Loucy (cell line): ENCODE results near the gene RSRC1.

Source experiments
- H2AFZ ChIP-seq: fragments of 200-600 bp; sonication (generic); 2 replicates; pipeline ENCODE4 v1.6.0; 2016; ENCODE audit warnings: antibody characterized with exemption, mild to moderate bottlenecking, low read length, moderate library complexity
- H3F3A ChIP-seq: fragments of 200-600 bp; 2 replicates; pipeline ENCODE4 v1.6.0; 2016; ENCODE audit warnings: antibody characterized with exemption, low read depth, mild to moderate bottlenecking
- H3K27me3 ChIP-seq: fragments of 200-600 bp; sonication (generic); 2 replicates; pipeline ENCODE4 v1.6.1; 2014; ENCODE audit warnings: low read length, mild to moderate bottlenecking; ENCODE audit not compliant: insufficient read depth, poor library complexity, severe bottlenecking
- H3K36me3 ChIP-seq: fragments of 200-600 bp; sonication (generic); 2 replicates; pipeline ENCODE4 v1.6.1; 2016; ENCODE audit warnings: low read length; ENCODE audit not compliant: insufficient read depth
- H3K4me1 ChIP-seq: fragments of 200-600 bp; sonication (generic); 2 replicates; pipeline ENCODE4 v1.5.1; 2014; ENCODE audit warnings: low read length, mild to moderate bottlenecking; ENCODE audit not compliant: insufficient read depth, poor library complexity, severe bottlenecking
- H3K4me2 ChIP-seq: fragments of 200-600 bp; sonication (generic); 2 replicates; pipeline ENCODE4 v1.6.0; 2014; ENCODE audit warnings: antibody characterized with exemption, low read length, low read depth, mild to moderate bottlenecking; ENCODE audit not compliant: poor library complexity, severe bottlenecking
- H3K4me3 ChIP-seq: fragments of 200-600 bp; sonication (generic); 2 replicates; pipeline ENCODE4 v1.5.1; 2014; ENCODE audit warnings: low read length, mild to moderate bottlenecking, mixed read lengths; ENCODE audit not compliant: poor library complexity, severe bottlenecking
- H3K79me2 ChIP-seq: fragments of 200-600 bp; sonication (generic); 2 replicates; pipeline ENCODE4 v1.6.1; 2014; ENCODE audit warnings: low read length; ENCODE audit not compliant: insufficient read depth
- H3K9ac ChIP-seq: fragments of 200-600 bp; sonication (generic); 2 replicates; pipeline ENCODE4 v1.6.0; 2014; ENCODE audit warnings: mild to moderate bottlenecking, low read depth, low read length, moderate library complexity; ENCODE audit not compliant: poor library complexity, severe bottlenecking
- H3K9me2 ChIP-seq: fragments of 200-600 bp; sonication (generic); replicated peaks from 2 replicates; pipeline ENCODE4 v1.6.1; 2016; ENCODE audit warnings: low read depth, low read length, mixed read lengths
- H3K9me3 ChIP-seq: fragments of 200-600 bp; sonication (generic); 2 replicates; pipeline ENCODE4 v1.6.1; 2014; ENCODE audit warnings: mild to moderate bottlenecking, antibody characterized with exemption, low read length, low read depth; ENCODE audit not compliant: insufficient read depth
- H4K20me1 ChIP-seq: fragments of 200-600 bp; sonication (generic); 2 replicates; pipeline ENCODE4 v1.6.0; 2014; ENCODE audit warnings: antibody characterized with exemption, low read length, mild to moderate bottlenecking; ENCODE audit not compliant: insufficient read depth, poor library complexity, severe bottlenecking
- EZH2phosphoT487 ChIP-seq: fragments of 200-600 bp; IDR thresholded peaks from 2 replicates; pipeline ENCODE4 v1.6.1; 2018; ENCODE audit warnings: antibody characterized with exemption, mild to moderate bottlenecking, moderate library complexity, borderline replicate concordance
- TF ChIP-seq, protein P1 (sequence below): fragments of 200-600 bp; sonication (generic); conservative IDR thresholded peaks from 2 replicates; pipeline ENCODE4 v1.5.1; 2014; ENCODE audit warnings: mild to moderate bottlenecking, antibody characterized with exemption, low read length

Gene RSRC1

DNA sequence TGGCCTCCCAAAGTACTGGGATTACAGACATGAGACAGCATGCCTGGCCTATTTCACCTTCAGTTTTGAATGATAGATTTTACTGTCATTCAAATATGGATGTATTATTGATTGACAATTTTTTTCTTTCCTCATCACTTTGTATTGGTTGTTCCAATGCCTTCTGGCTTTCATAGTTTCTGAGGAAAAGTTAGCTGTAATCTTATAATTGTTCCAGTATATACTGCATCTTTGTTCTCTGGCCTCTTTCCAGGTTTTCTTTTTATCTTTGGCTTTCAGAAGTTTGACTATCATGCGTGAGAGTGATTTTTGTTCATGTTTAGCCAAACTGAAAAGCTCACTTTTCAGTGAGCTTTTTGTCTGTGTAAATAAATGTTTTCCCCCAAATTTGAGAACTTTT lies 157.1 kb downstream of the RSRC1 start:
- Histone ChIP-seq H3K4me1 (no peaks in the 10 kb centered on the region), H3K9me3 (peaks cover 17% of the 10 kb centered on the region; the same call in 1 of the 2 replicates), H3K4me3 (no peak overlapping the region), H3K9me2 (no peaks in the 10 kb centered on the region), H3K36me3 (peaks cover 7% of the 10 kb centered on the region; the same call in 1 of the 2 replicates), H2AFZ (no peak overlapping the region), H4K20me1 (no peaks in the 10 kb centered on the region), H3K4me2 (no peak overlapping the region), H3K79me2 (peaks cover 10% of the 10 kb centered on the region; the same call in 1 of the 2 replicates), H3K27me3 (no peaks in the 10 kb centered on the region), H3K9ac (no peak overlapping the region), H3F3A (no peaks in the 10 kb centered on the region)
- no peak for TF ChIP-seq EZH2phosphoT487
- TF ChIP-seq, protein P1, sequence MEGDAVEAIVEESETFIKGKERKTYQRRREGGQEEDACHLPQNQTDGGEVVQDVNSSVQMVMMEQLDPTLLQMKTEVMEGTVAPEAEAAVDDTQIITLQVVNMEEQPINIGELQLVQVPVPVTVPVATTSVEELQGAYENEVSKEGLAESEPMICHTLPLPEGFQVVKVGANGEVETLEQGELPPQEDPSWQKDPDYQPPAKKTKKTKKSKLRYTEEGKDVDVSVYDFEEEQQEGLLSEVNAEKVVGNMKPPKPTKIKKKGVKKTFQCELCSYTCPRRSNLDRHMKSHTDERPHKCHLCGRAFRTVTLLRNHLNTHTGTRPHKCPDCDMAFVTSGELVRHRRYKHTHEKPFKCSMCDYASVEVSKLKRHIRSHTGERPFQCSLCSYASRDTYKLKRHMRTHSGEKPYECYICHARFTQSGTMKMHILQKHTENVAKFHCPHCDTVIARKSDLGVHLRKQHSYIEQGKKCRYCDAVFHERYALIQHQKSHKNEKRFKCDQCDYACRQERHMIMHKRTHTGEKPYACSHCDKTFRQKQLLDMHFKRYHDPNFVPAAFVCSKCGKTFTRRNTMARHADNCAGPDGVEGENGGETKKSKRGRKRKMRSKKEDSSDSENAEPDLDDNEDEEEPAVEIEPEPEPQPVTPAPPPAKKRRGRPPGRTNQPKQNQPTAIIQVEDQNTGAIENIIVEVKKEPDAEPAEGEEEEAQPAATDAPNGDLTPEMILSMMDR = no peak

DNA sequence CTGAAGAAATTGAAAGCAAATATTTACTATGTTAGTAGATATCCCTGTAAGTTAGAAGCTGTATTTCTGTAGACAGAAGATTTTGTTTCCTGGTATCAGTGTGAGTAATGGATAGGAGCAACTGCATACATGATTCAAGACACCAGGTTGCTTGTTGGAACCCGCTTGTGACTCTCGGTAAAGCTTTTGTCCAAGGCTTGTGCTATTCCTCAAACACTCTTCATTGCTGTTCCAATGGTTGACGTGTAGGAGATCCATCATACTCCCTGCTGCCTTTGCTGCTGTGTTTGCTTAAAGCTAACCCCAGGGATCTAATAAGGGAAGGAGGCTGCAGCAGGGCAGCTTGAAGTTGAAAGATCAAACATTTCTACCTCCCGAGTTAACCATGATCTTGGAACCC lies 160.1 kb downstream of the RSRC1 start:
- Histone ChIP-seq H4K20me1 (no peaks in the 10 kb centered on the region), H2AFZ (no peak overlapping the region), H3K27me3 (no peaks in the 10 kb centered on the region), H3K4me1 (no peaks in the 10 kb centered on the region), H3F3A (no peaks in the 10 kb centered on the region), H3K79me2 (peaks cover 5% of the 10 kb centered on the region; the same call in 1 of the 2 replicates), H3K4me2 (no peak overlapping the region), H3K36me3 (peaks cover 7% of the 10 kb centered on the region; the same call in 1 of the 2 replicates), H3K9me3 (peaks cover 17% of the 10 kb centered on the region; the same call in 1 of the 2 replicates), H3K9ac (no peak overlapping the region), H3K9me2 (no peaks in the 10 kb centered on the region), H3K4me3 (no peak overlapping the region)
- no peak for TF ChIP-seq EZH2phosphoT487
- TF ChIP-seq, protein P1 = no peak

DNA sequence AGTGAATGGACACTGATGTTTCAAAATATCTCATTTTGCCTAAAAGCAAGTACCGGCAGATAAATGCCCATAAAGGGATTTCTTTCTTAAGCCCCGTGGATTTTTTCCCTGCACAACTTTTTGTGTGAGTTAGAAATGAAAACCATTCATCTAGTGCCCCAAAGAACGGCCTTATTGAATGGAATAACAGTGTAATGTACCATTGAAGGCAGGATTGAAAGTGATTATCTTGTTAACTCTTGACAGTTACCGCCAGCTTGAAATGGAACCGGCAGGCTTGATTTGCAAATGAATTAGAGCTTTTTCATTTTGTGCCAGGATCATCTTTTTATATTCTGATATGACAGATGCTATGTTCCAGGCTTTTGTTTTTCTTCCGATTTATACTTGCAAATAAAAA lies 162.2 kb downstream of the RSRC1 start:
- Histone ChIP-seq H3K4me2 (no peak overlapping the region), H3K79me2 (no peaks in the 10 kb centered on the region; the same call in 1 of the 2 replicates), H3K9me2 (no peaks in the 10 kb centered on the region), H3K27me3 (no peaks in the 10 kb centered on the region), H3K9ac (no peak overlapping the region), H3K36me3 (peaks cover under 1% of the 10 kb centered on the region; the same call in 1 of the 2 replicates), H4K20me1 (no peaks in the 10 kb centered on the region), H3K4me1 (no peaks in the 10 kb centered on the region), H3K4me3 (no peak overlapping the region), H3F3A (no peaks in the 10 kb centered on the region), H3K9me3 (peaks cover 11% of the 10 kb centered on the region; the same call in 1 of the 2 replicates), H2AFZ (no peak overlapping the region)
- TF ChIP-seq, protein P1 = no peak
- no peak for TF ChIP-seq EZH2phosphoT487
